GM18873 (cell line): Measurements from ENCODE around the gene LRRC47.

ENCODE experiments used
- ATAC-seq: cut with Tn5 transposase; IDR thresholded peaks from one replicate; pipeline ENCODE4 v1.9.1; 2021; ENCODE audit warnings: mild to moderate bottlenecking, moderate library complexity, moderate number of reproducible peaks; ENCODE audit not compliant: unreplicated experiment, low FRiP score

Gene LRRC47

GRCh38 chr1:3774276-3774945, 21.9 kb downstream of the LRRC47 start:
- no peak for ATAC-seq

- ATAC-seq, result no peak
Measured at GRCh38 chr1:3773572-3774275, 22.6 kb downstream of the LRRC47 start.

GRCh38 chr1:3772715-3773571, 23.4 kb downstream of the LRRC47 start, which contains the start of gene SMIM1:
SMIM1 (plus strand) TSS chr1:3772749; CDS start chr1:3775374, 2,625 bp downstream.
- ATAC-seq, result no peak

GRCh38 chr1:3772027-3772714, 24.1 kb downstream of the LRRC47 start:
- no peak for ATAC-seq

GRCh38 chr1:3771108-3772026, 24.9 kb downstream of the LRRC47 start:
- no peak for ATAC-seq

- ATAC-seq, result no peak
Measured at GRCh38 chr1:3770047-3770765, 26.1 kb downstream of the LRRC47 start.

- ATAC-seq, result no peak
Measured at GRCh38 chr1:3768811-3769390, 27.4 kb downstream of the LRRC47 start.

- no peak for ATAC-seq
Measured at GRCh38 chr1:3767328-3767925, 28.9 kb downstream of the LRRC47 start.

- ATAC-seq, result no peak
Measured at GRCh38 chr1:3763351-3764125, 32.8 kb downstream of the LRRC47 start.

- ATAC-seq, result no peak
Measured at GRCh38 chr1:3762873-3763228, 33.4 kb downstream of the LRRC47 start.

GRCh38 chr1:3762151-3762872, 34.0 kb downstream of the LRRC47 start:
- ATAC-seq, result no peak

GRCh38 chr1:3761296-3762010, 34.8 kb downstream of the LRRC47 start:
- ATAC-seq, result no peak

- ATAC-seq, result no peak
Measured at GRCh38 chr1:3759796-3760195, 36.5 kb downstream of the LRRC47 start.

GRCh38 chr1:3759164-3759563, 37.1 kb downstream of the LRRC47 start:
- ATAC-seq, result no peak

- no peak for ATAC-seq
Measured at GRCh38 chr1:3756394-3756793, 39.9 kb downstream of the LRRC47 start.
